GM12892 (cell line): Measurements from ENCODE around the gene KRR1.
"Not testable (repeated sequence)": the region's sequence is repeated elsewhere in the genome, so short reads cannot be mapped to it uniquely, and the experiment has no call there.

Source experiments
- POLR2A ChIP-seq: IDR thresholded peaks from 2 replicates; pipeline ENCODE4 v1.6.1; 2011; ENCODE audit warnings: low read depth, low read length, control low read depth
- POLR2AphosphoS5 ChIP-seq: IDR thresholded peaks from 2 replicates; pipeline ENCODE4 v1.6.1; 2011; ENCODE audit warnings: low read depth, low read length, control low read depth

- TF ChIP-seq POLR2AphosphoS5, POLR2A: not testable (repeated sequence)
Observed at GRCh38 chr12:75484450-75484849, 27.0 kb downstream of the KRR1 start.
